Sigmoid colon (tissue), 4 donors: ENCODE measurements around the gene JAM3.

Source experiments
- POLR2AphosphoS5 ChIP-seq, 4 donors: sonication (generic); formaldehyde crosslinking; IDR thresholded peaks; one replicate each; pipeline ENCODE4 v1.6.1; 2017; ENCODE audit warnings: antibody characterized with exemption in 4 of 4
- TF ChIP-seq, protein P1 (sequence below), 4 experiments: fragments of 450-650 bp in 3 of 4; fragments of 200-600 bp in 1 of 4; IDR thresholded peaks; one replicate each; pipeline ENCODE4 v1.5.1; 2016 to 2019; ENCODE audit warnings: antibody characterized with exemption in 4 of 4, mild to moderate bottlenecking in 3 of 4, moderate library complexity in 2 of 4

DNA sequence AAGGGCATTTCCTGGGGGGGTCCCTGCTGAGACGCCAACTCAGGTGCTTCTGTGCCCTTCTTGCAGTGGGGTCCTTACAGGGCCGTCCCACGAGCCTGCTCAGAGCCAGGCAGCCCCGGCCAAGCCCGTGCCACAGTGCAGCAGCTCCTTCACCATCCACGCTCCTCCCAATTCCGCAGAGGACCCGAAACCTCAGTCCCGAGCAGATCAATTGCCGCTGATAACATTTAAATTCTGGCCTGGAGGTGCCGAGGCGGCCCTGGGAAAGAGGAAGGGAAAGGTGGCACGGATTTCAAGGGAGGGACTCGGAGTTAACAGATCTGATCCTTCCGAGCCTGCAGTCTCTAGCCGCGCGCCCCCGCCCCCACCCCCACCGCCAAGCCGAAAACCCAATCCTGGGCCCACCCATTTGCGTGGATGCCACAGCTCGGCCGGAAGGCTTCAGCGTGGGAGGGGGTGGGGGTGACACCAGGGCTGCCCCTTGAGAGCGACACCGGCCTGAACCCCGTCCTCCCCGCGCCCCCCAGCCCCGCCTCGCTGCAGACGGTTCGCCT, 32.3 kb upstream of the JAM3 start:
- TF ChIP-seq, protein P1, sequence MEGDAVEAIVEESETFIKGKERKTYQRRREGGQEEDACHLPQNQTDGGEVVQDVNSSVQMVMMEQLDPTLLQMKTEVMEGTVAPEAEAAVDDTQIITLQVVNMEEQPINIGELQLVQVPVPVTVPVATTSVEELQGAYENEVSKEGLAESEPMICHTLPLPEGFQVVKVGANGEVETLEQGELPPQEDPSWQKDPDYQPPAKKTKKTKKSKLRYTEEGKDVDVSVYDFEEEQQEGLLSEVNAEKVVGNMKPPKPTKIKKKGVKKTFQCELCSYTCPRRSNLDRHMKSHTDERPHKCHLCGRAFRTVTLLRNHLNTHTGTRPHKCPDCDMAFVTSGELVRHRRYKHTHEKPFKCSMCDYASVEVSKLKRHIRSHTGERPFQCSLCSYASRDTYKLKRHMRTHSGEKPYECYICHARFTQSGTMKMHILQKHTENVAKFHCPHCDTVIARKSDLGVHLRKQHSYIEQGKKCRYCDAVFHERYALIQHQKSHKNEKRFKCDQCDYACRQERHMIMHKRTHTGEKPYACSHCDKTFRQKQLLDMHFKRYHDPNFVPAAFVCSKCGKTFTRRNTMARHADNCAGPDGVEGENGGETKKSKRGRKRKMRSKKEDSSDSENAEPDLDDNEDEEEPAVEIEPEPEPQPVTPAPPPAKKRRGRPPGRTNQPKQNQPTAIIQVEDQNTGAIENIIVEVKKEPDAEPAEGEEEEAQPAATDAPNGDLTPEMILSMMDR (IDR thresholded peaks at IDR 0.05): no peak
- no peak for TF ChIP-seq POLR2AphosphoS5 (IDR thresholded peaks at IDR 0.05)
